AG04450 (cell line): ENCODE measurements around the gene ZNF644. TPM values are rescaled to one million over a fixed set of nuclear protein-coding genes. Genes with fewer than 3 reads are reported as not detected.

Source experiments
- CTCF ChIA-PET: fragments of 300-600, 350-600 bp; formaldehyde crosslinking; extraction: SDS; loops from one replicate; lab custom pipeline; 2022; ENCODE audit warnings: antibody characterized with exemption, inconsistent platforms; lab: Charles Lee
- POLR2A ChIA-PET: fragments of 350-600 bp; formaldehyde crosslinking; extraction: SDS; loops from one replicate; lab custom pipeline; 2021; ENCODE audit warnings: antibody characterized with exemption, inconsistent platforms; lab: Yijun Ruan, JAX
- DNase-seq: peaks from one replicate; pipeline ENCODE4 v3.0.0-alpha.2; 2011; ENCODE audit warnings: low read depth, low spot score
- H3K27ac ChIP-seq: one replicate; pipeline ENCODE4 v1.5.1; 2012; ENCODE audit warnings: low read depth, low read length, control low read depth
- H3K27me3 ChIP-seq: one replicate; pipeline ENCODE4 v1.6.0; 2012; ENCODE audit warnings: low read length; ENCODE audit not compliant: control insufficient read depth, insufficient read depth
- H3K4me3 ChIP-seq: 2 replicates; pipeline ENCODE4 v1.5.1; 2011; ENCODE audit warnings: mild to moderate bottlenecking, low read depth, low read length, control low read depth
- H3K9me3 ChIP-seq: 2 replicates; pipeline ENCODE4 v1.5.1; 2012; ENCODE audit warnings: low read length; ENCODE audit not compliant: control insufficient read depth, insufficient read depth
- polyA plus RNA-seq: library from polyadenylated mRNA; depleted of rRNA; stranded (reverse); fragments of >200 nt; gene quantifications from 2 replicates; pipeline ENCODE4 v1.2.3, GENCODE V29; 2011
- TF ChIP-seq, protein P1 (sequence below): IDR thresholded peaks from 2 replicates; pipeline ENCODE4 v1.5.1; 2011; ENCODE audit warnings: low read depth, low read length, control low read depth, inconsistent platforms

ZNF644 gene
- polyA plus RNA-seq, 1 experiment: 27.5 TPM

DNA sequence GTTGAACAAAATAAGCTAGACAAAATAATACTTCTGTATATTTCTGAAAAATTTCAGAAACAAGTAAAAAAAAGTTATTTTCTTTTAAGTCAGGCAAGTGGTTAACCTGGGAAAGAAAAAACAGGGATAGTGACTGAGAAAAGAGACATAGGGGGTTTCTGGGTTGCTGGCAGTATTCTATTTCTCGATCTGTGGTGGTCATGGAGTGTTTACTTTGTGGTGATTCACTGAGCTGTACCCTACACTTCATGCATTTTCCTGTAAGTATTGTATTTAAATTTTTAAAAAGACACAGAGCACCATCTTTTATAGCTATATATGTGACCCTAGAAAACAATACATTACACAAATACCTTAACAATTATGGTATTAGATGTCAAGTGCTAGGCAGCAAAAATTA is 58.2 kb downstream of the ZNF644 start:
- ChIA-PET CTCF (interaction anchor here (0.9 to 4.5 kb wide), 7 partner anchors 11 to 384 kb away, joined by 3 to 31 read pairs (median 4); no protein-coding TSS in a partner anchor), POLR2A (no interaction called here)
- H3K27ac ChIP-seq: no peak overlapping the region
- H3K4me3 ChIP-seq: no peak overlapping the region
- no peak for DNase-seq
- H3K9me3 ChIP-seq: no peaks in the 10 kb centered on the region
- no peaks in the 10 kb centered on the region for H3K27me3 ChIP-seq
- TF ChIP-seq, protein P1, sequence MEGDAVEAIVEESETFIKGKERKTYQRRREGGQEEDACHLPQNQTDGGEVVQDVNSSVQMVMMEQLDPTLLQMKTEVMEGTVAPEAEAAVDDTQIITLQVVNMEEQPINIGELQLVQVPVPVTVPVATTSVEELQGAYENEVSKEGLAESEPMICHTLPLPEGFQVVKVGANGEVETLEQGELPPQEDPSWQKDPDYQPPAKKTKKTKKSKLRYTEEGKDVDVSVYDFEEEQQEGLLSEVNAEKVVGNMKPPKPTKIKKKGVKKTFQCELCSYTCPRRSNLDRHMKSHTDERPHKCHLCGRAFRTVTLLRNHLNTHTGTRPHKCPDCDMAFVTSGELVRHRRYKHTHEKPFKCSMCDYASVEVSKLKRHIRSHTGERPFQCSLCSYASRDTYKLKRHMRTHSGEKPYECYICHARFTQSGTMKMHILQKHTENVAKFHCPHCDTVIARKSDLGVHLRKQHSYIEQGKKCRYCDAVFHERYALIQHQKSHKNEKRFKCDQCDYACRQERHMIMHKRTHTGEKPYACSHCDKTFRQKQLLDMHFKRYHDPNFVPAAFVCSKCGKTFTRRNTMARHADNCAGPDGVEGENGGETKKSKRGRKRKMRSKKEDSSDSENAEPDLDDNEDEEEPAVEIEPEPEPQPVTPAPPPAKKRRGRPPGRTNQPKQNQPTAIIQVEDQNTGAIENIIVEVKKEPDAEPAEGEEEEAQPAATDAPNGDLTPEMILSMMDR: no peak

DNA sequence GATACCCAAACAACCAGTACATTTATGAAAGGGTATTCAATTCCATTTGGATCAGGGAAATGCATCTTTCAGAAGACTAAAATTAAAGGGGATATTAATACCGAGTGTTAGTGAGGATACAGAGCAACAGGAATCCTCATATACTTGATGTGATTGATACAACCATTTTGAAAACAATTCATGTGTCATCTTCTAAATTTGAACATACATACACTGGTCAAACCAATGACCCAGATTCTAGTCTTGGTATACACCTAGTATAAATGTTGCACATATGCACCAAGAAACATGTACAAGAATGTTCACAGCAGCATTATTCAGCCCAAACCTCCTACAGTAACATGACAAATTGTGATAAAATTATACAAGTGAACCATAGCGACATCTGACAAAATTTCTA is 58.6 kb downstream of the ZNF644 start:
- no peak for DNase-seq
- Histone ChIP-seq H3K27ac (no peak overlapping the region), H3K4me3 (no peak overlapping the region), H3K9me3 (no peaks in the 10 kb centered on the region), H3K27me3 (no peaks in the 10 kb centered on the region)
- TF ChIP-seq, protein P1: no peak
- ChIA-PET POLR2A (no interaction called here), CTCF (interaction anchor here (0.9 to 4.5 kb wide), 6 partner anchors 10 to 384 kb away, joined by 3 to 31 read pairs (median 4); no protein-coding TSS in a partner anchor)

DNA sequence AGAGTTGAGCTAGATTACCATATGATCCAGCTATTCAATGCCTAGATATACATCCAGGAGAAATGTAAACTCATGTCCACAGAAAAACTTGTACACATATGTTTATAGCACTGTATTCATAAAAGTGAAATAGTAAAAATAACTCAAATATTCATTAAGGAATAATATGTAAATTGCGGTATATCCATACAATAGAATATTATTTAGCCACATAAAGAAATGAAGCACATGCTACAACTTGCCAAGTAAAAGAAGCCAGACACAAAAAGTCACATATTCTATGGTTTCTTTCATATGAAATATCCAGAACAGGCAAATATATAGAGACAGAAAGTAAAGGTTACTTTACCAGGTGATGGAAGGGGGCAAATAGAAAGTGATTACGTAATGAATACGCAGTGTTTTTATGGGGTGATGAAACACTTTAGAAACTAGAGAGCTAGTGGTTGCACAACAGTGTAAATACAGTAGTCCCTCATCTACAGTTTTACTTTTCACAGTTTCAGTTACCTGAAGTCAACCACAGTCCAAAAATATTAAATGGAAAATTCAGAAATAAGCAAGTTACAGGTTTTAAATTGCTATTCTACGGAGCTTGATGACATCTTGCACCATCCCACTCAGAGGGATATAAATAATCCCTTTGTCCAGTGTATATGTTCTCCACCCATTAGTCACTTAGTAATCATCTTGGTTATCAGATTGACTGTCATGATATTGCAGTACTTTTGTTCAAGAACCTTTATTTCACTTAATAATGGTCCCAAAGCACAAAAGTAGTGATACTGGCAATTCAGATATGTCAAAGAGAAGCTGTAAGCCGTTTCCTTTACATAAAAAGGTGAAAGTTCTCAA is 62.3 kb downstream of the ZNF644 start:
- ChIA-PET POLR2A (no interaction called here), CTCF (interaction anchor here (1.1 to 2.6 kb wide), 3 partner anchors 106 to 238 kb away, joined by 3 to 18 read pairs (median 3); no protein-coding TSS in a partner anchor)
- TF ChIP-seq, protein P1: no peak
- Histone ChIP-seq H3K27me3 (no peaks in the 10 kb centered on the region), H3K4me3 (no peak overlapping the region), H3K9me3 (no peaks in the 10 kb centered on the region), H3K27ac (no peak overlapping the region)
- DNase-seq: no peak

DNA sequence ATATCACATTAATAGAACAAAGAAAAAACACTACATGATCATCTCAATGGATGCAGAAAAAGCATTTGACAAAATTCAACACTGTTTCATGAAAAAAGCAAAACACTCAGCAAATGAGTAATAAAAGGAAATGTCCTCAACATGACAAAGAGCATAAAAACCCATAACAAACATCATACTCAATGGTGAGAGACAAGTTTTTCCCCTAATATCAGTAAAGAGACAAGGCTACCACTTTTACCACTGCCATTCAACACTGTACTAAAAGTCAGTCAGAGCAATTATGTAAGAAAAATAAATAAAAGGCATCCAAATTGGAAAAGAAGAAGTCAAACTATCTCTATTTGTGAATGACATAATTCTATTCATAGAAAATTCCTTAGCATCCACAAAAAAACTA is 64.3 kb downstream of the ZNF644 start:
- Histone ChIP-seq H3K4me3 (no peak overlapping the region), H3K27ac (no peak overlapping the region), H3K27me3 (no peaks in the 10 kb centered on the region), H3K9me3 (no peaks in the 10 kb centered on the region)
- TF ChIP-seq, protein P1: no peak
- ChIA-PET POLR2A (no interaction called here), CTCF (interaction anchor here (2.6 kb wide), 1 partner anchor 236 kb away, joined by 18 read pairs; no protein-coding TSS in a partner anchor)
- DNase-seq: no peak

DNA sequence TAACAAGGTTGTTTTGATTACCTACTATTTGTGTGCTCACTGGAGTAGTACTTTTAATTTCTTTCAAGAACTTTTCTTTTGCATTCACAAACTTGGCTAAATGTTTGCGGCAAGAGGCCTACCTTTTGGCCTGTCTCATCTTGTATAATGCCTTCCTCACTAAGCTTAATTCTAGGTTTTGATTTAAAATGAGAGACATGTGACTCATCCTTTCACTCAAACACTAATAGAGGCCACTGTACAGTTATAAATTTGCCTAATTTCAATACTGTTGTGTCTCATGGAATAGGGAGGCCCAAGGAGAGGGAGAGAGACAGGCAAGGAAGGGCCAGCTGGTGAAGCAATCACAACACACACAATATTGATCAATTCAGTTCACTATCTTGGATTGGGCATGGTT is 66.1 kb downstream of the ZNF644 start:
- TF ChIP-seq, protein P1: no peak
- ChIA-PET CTCF (interaction anchor here (0.9 to 1.4 kb wide), 3 partner anchors 9 to 234 kb away, joined by 3 to 4 read pairs (median 3); no protein-coding TSS in a partner anchor), POLR2A (no interaction called here)
- Histone ChIP-seq H3K27ac (no peak overlapping the region), H3K4me3 (no peak overlapping the region), H3K9me3 (no peaks in the 10 kb centered on the region), H3K27me3 (no peaks in the 10 kb centered on the region)
- no peak for DNase-seq
